KOPT-K1 (cell line): ENCODE results near the gene INIP.
"Not testable (repeated sequence)": the region's sequence is repeated elsewhere in the genome, so short reads cannot be mapped to it uniquely, and the experiment has no call there.

Experiments used
- H3K27ac ChIP-seq: fragments of 200-600 bp; sonication (generic); 2 replicates; pipeline ENCODE4 v1.5.1; 2016; ENCODE audit warnings: antibody characterized with exemption, mild to moderate bottlenecking, low read depth, low read length; ENCODE audit not compliant: poor library complexity, severe bottlenecking
- H3K36me3 ChIP-seq: fragments of 200-600 bp; sonication (generic); 2 replicates; pipeline ENCODE4 v1.5.1; 2017; ENCODE audit warnings: antibody characterized with exemption, mild to moderate bottlenecking, low read length, moderate library complexity; ENCODE audit not compliant: insufficient read depth
- H3K9me3 ChIP-seq: fragments of 200-600 bp; sonication (generic); 2 replicates; pipeline ENCODE4 v1.5.1; 2017; ENCODE audit warnings: antibody characterized with exemption, low read length, mild to moderate bottlenecking; ENCODE audit not compliant: insufficient read depth, poor library complexity, severe bottlenecking

INIP gene

GRCh38 chr9:112712678-112713077 lies 5.2 kb downstream of the INIP start:
- H3K36me3 ChIP-seq, result peaks cover 10% of the 10 kb centered on the region
- H3K9me3 ChIP-seq, result no peaks in the 10 kb centered on the region
- no peak overlapping the region for H3K27ac ChIP-seq

DNA sequence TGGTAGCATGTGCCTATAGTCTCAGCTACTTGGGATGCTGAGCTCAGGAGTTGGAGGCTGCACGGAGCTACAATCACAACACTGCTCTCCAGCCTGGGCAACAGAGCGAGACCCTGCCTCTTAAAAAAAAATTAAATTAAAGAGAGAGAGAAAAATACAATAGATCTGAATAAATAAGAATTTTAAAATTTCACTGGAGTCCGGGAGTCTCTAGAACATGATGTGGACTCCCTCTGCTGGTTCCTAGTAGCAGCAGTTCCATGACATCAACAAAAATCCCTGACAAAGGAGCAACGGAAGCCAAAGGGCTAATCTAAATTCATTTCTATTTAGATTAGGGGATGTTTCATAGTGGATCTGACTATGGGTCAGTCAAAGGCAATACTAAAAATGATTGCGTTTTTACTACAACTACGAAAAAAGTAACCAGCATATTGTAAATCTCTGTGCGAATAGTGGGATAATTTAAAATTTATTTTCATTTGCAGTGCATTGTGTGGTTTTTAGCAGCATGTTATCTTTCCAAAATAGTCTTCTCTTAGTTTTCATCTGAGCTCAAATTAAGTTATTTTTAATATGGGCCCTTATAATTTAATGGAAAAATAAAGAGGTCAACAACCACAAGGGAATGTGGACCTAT lies 6.7 kb downstream of the INIP start:
- Histone ChIP-seq H3K27ac (no peak overlapping the region), H3K36me3 (peaks cover 10% of the 10 kb centered on the region), H3K9me3 (no peaks in the 10 kb centered on the region)

DNA sequence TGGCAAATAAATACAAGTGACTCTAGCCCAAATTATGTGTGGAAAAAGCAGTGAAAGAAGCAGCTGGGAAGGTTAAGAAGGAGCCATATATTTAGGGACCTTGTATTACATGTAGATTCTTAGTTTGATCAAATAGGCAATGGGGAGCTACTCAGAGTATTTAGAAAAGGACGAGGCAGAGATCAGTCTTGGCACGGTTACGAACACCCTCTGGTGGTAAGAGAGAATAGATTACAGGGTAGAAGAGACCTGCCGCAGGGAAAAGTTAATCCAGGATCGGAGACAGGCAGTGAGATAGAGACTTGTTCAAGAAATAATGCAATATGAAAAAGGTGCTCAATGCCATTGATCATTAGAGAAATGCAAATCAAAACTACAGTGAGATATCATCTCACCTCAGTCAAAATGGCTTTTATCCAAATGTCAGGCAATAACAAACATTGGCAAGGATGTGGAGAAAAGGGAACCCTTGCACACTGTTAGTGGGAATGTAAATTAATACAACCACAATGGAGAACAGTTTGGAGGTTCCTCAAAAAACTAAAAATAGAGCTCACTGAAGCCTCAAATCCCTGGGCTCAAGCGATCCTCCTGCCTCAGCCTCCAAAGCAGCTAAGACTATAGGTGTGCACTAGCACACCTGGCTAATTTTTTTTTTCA lies 12.0 kb downstream of the INIP start:
- Histone ChIP-seq H3K9me3 (no peaks in the 10 kb centered on the region), H3K27ac (no peak overlapping the region), H3K36me3 (peaks cover 10% of the 10 kb centered on the region)

DNA sequence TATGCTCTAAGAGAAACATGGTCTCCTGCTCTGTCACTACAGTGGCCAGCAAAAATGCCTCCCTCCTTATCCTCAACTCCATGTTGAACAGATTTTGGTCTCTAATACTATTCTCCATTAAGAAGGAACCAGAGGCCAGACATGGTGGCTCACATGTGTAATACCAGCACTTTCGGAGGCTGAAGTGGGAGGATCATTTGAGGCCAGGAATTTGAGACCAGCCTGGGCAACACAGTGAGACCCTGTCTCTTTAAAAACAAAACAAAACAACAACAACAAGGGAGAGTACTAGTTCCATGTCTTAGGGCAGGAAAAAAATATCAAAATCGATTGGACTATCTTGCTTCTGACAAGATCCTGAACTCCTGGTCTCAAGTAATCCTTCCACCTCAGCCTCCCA lies 14.6 kb downstream of the INIP start:
- peaks cover 7% of the 10 kb centered on the region; the same call in 1 of the 2 replicates for H3K36me3 ChIP-seq
- no peaks in the 10 kb centered on the region for H3K9me3 ChIP-seq
- no peak overlapping the region for H3K27ac ChIP-seq

DNA sequence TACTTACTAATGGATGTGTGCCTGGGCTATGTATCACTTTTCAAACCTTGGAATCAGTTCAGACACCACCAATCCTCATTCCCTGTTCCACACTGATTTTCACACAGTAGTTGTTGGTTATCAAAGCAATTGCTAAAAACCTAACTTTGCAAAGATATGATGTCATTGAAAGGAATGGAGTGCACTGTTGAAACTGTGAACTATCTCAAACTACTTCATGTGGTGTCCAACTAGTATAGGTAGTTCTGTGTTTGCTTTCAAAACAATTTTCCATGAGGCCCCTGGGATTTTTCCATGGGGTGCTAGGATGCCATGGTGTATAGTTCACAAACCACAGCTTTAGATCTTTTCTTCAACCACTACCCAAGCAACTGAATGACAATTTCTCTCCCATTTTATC lies 17.8 kb downstream of the INIP start:
- Histone ChIP-seq H3K9me3 (no peaks in the 10 kb centered on the region), H3K27ac (no peak overlapping the region), H3K36me3 (peaks cover 24% of the 10 kb centered on the region; the same call in 1 of the 2 replicates)

GRCh38 chr9:112699230-112699629 lies 18.7 kb downstream of the INIP start:
- Histone ChIP-seq H3K27ac (no peak overlapping the region), H3K9me3 (no peaks in the 10 kb centered on the region), H3K36me3 (peaks cover 24% of the 10 kb centered on the region; the same call in 1 of the 2 replicates)

DNA sequence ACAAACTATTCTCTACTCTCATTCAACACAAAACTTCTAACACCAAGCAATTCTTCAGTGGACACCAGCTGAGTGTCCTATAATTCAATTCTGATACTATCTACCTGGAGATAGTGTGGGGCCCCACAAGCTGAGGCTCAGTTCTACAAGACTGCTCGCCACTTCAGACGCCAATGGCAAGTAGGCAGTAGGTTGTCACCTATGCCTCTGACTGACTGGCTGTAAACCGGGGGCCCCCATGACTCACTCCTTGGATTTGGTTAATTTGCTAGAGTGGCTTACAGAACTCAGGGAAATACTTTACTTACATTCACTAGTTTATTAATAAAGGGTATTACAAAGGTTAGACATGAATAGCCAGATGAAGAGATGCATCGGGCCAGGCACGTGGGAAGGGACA lies 21.5 kb downstream of the INIP start:
- Histone ChIP-seq H3K27ac (no peak overlapping the region), H3K9me3 (no peaks in the 10 kb centered on the region), H3K36me3 (peaks cover 49% of the 10 kb centered on the region)

DNA sequence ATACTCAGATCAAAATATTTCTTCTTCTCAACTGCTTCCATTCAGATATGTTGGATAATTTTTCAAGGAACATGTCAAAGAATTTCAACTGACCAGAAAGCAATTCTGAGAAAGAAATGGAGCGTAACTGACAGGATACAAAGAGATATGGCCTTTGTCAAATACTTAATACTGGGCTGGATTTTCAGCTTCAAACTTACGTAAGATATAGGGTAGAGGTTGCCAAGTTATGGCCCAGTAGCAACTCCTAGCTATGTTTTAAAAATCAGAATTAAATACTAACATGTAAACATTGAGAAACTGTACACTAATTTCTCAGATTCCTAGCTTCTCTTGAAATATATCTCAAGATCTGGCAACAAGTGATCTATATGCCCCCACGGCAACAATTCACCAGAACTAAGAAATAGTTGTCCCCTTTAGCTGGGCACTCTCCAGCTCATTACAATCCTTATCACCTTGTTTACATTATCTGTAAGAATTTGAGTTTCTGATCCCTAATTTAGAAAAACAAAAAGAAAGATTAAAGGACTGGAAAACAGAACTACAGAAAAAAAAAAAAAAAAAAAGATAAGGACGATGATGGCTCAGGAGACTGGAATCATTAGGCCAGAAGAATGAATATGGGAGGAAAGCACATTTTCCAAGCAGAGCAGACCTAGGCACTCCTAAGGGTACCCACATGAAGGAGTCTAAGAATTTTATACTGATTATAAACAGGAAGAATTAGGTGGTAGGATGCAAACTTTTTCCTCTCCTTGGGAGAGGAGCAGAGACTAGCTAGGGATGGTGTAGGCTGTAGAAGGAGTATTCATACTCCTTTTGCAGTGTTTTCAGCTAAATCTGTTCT lies 23.0 kb downstream of the INIP start:
- Histone ChIP-seq H3K9me3 (no peaks in the 10 kb centered on the region), H3K36me3 (peaks cover 57% of the 10 kb centered on the region), H3K27ac (no peak overlapping the region)

DNA sequence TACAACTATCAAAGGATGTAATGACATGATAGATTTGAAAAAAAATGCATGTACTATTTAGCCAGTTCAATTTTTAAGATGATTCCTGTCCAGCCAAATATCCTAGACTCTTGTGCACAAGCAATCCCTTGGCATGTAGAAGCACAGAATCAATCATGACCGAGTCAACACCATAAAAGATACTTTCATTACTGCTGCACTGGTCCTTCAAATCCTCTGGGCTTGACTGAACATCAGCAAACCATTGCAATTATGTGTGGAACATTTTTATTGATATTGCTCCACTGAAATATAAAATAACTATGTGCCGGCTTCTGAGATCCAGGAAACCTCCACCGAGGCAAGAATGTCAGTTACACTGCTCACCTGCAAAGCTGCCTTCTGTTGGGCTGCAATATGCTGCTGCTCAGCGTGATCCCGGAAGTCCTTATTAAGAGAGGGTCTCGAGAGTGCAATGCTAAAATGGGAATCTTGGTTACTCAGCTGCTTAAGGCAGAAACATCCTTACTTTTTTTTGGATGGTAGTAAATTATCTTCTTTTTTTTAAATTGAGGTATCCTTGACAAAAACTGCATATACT lies 28.7 kb downstream of the INIP start:
- Histone ChIP-seq H3K27ac (no peak overlapping the region), H3K9me3 (no peaks in the 10 kb centered on the region), H3K36me3 (peaks cover 81% of the 10 kb centered on the region)

DNA sequence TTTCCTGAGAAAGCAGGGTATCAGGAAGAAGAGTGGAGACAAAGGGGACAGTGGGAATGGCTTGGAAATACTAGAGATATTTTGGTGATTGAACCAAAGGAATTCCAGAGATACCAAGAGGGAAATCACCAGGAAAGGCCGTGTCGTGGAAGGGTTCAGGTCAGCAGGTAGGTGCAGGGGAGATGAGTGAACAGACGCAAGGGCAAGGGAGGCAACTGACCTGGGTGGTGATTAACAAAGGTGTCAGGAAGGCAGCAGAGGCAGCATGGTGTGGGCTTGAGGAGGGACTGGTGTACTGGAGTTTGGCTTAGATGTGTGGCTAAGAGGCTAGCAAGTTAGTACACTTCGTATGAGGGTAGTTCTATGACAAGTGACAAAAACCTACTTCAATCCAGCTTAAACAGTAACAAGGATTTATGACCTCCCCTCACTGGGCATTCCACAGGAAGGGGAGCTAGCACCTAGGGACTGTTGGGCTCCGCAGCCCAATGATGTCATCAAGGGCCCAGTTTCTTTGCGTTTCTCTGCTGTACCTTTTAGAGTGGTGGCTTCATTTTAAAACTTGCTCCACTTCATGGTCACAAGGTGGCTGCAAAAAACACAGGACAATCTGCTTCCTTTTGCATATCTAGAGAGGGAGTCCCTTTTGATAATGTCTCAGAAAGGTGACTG lies 37.0 kb downstream of the INIP start:
- H3K36me3 ChIP-seq, result peaks cover 6% of the 10 kb centered on the region; the same call in 1 of the 2 replicates

GRCh38 chr9:112677040-112677439 lies 40.9 kb downstream of the INIP start:
- Histone ChIP-seq H3K36me3 (no peaks in the 10 kb centered on the region), H3K9me3 (peaks cover 9% of the 10 kb centered on the region), H3K27ac (no peak overlapping the region)

More for the DNA sequence above, 37.0 kb downstream of the INIP start:
- Histone ChIP-seq H3K27ac (no peak overlapping the region), H3K9me3 (peaks cover 15% of the 10 kb centered on the region)

DNA sequence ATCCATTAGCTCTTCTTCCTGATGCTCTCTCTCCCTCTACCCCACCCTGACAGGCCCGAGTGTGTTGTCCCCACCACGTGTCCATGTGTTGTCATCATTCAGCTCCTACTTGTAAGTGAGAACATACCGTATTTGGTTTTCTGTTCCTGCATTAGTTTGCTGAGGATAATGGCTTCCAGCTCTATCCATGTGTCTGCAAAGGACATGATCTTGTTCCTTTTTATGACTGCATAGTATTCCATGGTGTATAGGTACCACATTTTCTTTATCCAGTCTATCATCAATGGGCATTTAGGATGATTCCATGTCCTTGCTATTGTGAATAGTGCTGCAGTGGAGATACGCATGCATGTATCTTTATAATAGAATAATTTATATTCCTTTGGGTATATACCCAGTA lies 44.7 kb downstream of the INIP start:
- H3K9me3 ChIP-seq, H3K36me3 ChIP-seq, H3K27ac ChIP-seq: not testable (repeated sequence)

- H3K36me3 ChIP-seq, result no peaks in the 10 kb centered on the region
- H3K27ac ChIP-seq, result no peak overlapping the region
- H3K9me3 ChIP-seq, result no peaks in the 10 kb centered on the region
Observed at GRCh38 chr9:112670991-112671625, 46.8 kb downstream of the INIP start.

DNA sequence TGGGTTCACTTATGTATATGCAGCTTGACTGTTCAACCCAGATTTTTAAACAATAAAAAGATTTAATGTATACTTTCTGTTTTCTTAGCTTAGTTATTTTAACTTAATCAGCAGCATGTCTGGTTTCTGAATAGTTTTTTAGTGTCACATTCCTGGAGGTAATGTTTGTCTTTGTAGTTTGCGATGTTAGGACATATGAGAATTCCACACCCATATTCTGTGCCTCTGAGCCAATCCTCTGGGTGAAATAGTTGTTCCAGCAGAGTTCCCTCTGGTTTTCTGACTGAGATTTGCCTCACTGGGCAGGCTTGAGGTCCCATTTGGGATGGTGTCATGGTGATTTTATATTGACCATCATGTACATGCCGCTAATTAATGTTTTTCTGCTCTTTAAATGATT lies 48.6 kb downstream of the INIP start:
- no peaks in the 10 kb centered on the region for H3K36me3 ChIP-seq
- H3K9me3 ChIP-seq, result no peaks in the 10 kb centered on the region
- no peak overlapping the region for H3K27ac ChIP-seq
